Activated T-helper 17 cell treated with anti-CD3 and anti-CD28 coated beads, Interleukin-2, amount 50 U/mL, for 72 hours (primary cell): ENCODE measurements around the gene TMEM60. TPM values are rescaled to one million over a fixed set of nuclear protein-coding genes. Genes with fewer than 3 reads are reported as not detected.
"Not testable (repeated sequence)": the region's sequence is repeated elsewhere in the genome, so short reads cannot be mapped to it uniquely, and the experiment has no call there.

ENCODE experiments used
- ATAC-seq: fragments of 150-1000 bp; cut with Tn5 transposase; replicated peaks from 2 replicates; pipeline ENCODE4 v1.10.0; 2021; ENCODE audit warnings: mild to moderate bottlenecking, moderate library complexity
- H3K27ac Mint-ChIP-seq: one replicate; pipeline ENCODE4 v1.8.0; 2022; ENCODE audit warnings: mixed read lengths
- H3K27me3 Mint-ChIP-seq: one replicate; pipeline ENCODE4 v1.8.0; 2022; ENCODE audit warnings: mixed read lengths
- H3K36me3 Mint-ChIP-seq: one replicate; pipeline ENCODE4 v1.8.0; 2022; ENCODE audit warnings: low read depth, mild to moderate bottlenecking, mixed read lengths
- H3K4me1 Mint-ChIP-seq: one replicate; pipeline ENCODE4 v1.8.0; 2022; ENCODE audit warnings: mixed read lengths
- H3K4me3 Mint-ChIP-seq: one replicate; pipeline ENCODE4 v1.8.0; 2022; ENCODE audit warnings: mild to moderate bottlenecking, mixed read lengths
- H3K9me3 Mint-ChIP-seq: one replicate; pipeline ENCODE4 v1.8.0; 2022; ENCODE audit warnings: mixed read lengths
- total RNA-seq, 2 donors: library from RNA; stranded (reverse); gene quantifications; one replicate each; pipeline ENCODE4 v1.2.3, GENCODE V29; 2022

The TMEM60 gene
- total RNA-seq = 10 to 100 TPM; 12.1 to 13.2 TPM

- ATAC-seq = peak; percentile 89
- H3K27me3 Mint-ChIP-seq = no peaks in the 10 kb centered on the region
Measured at GRCh38 chr7:77798394-77799077, at the start of gene TMEM60, which contains the start of gene PHTF2. Gene TMEM60 (minus strand): TSS chr7:77798434. CDS start chr7:77794373, 4,061 bp downstream. Gene PHTF2 (plus strand): TSS chr7:77798773.

GRCh38 chr7:77846317-77847092, 48.3 kb upstream of the TMEM60 start:
- peaks cover 90% of the 10 kb centered on the region for H3K36me3 Mint-ChIP-seq
- ATAC-seq = peak; percentile 29
- H3K27ac Mint-ChIP-seq = no peak overlapping the region
- H3K4me3 Mint-ChIP-seq = no peak overlapping the region
- no peaks in the 10 kb centered on the region for H3K9me3 Mint-ChIP-seq
- no peaks in the 10 kb centered on the region for H3K27me3 Mint-ChIP-seq
- H3K4me1 Mint-ChIP-seq = peaks cover 41% of the 10 kb centered on the region

More at GRCh38 chr7:77798394-77799077, at the start of gene TMEM60, which contains the start of gene PHTF2:
- peaks cover 48% of the 10 kb centered on the region for H3K4me1 Mint-ChIP-seq
- peak within 1 kb of the TSS; percentile 95 for H3K27ac Mint-ChIP-seq
- H3K4me3 Mint-ChIP-seq = peak within 1 kb of the TSS; percentile 98
- no peaks in the 10 kb centered on the region for H3K9me3 Mint-ChIP-seq
- H3K36me3 Mint-ChIP-seq = peaks cover 91% of the 10 kb centered on the region

GRCh38 chr7:77843194-77843593, 45.0 kb upstream of the TMEM60 start:
- H3K27ac Mint-ChIP-seq = no peak overlapping the region
- peaks cover 69% of the 10 kb centered on the region for H3K36me3 Mint-ChIP-seq
- H3K4me1 Mint-ChIP-seq = peaks cover 36% of the 10 kb centered on the region
- no peaks in the 10 kb centered on the region for H3K27me3 Mint-ChIP-seq
- no peaks in the 10 kb centered on the region for H3K9me3 Mint-ChIP-seq
- ATAC-seq = no peak
- H3K4me3 Mint-ChIP-seq = no peak overlapping the region

GRCh38 chr7:77839919-77840318, 41.7 kb upstream of the TMEM60 start:
- no peak overlapping the region for H3K4me3 Mint-ChIP-seq
- H3K36me3 Mint-ChIP-seq = peaks cover 43% of the 10 kb centered on the region
- no peak for ATAC-seq
- H3K27me3 Mint-ChIP-seq = no peaks in the 10 kb centered on the region
- H3K9me3 Mint-ChIP-seq = no peaks in the 10 kb centered on the region
- H3K27ac Mint-ChIP-seq = no peak overlapping the region
- peaks cover 26% of the 10 kb centered on the region for H3K4me1 Mint-ChIP-seq

- H3K36me3 Mint-ChIP-seq = peaks cover 40% of the 10 kb centered on the region
- H3K27ac Mint-ChIP-seq = no peak overlapping the region
- no peaks in the 10 kb centered on the region for H3K9me3 Mint-ChIP-seq
- no peak overlapping the region for H3K4me3 Mint-ChIP-seq
- peaks cover 30% of the 10 kb centered on the region for H3K4me1 Mint-ChIP-seq
- H3K27me3 Mint-ChIP-seq = no peaks in the 10 kb centered on the region
- ATAC-seq = no peak
Measured at GRCh38 chr7:77838929-77839491, 40.8 kb upstream of the TMEM60 start.

GRCh38 chr7:77837966-77838365, 39.7 kb upstream of the TMEM60 start:
- Mint-ChIP-seq H3K27me3 (no peaks in the 10 kb centered on the region), H3K36me3 (peaks cover 36% of the 10 kb centered on the region), H3K4me1 (peaks cover 30% of the 10 kb centered on the region), H3K4me3 (no peak overlapping the region), H3K9me3 (no peaks in the 10 kb centered on the region), H3K27ac (no peak overlapping the region)
- ATAC-seq = no peak

- Mint-ChIP-seq H3K27me3 (no peaks in the 10 kb centered on the region), H3K36me3 (peaks cover 33% of the 10 kb centered on the region), H3K4me1 (peaks cover 27% of the 10 kb centered on the region), H3K27ac (no peak overlapping the region), H3K9me3 (no peaks in the 10 kb centered on the region), H3K4me3 (no peak overlapping the region)
- no peak for ATAC-seq
Measured at GRCh38 chr7:77837275-77837674, 39.0 kb upstream of the TMEM60 start.

- Mint-ChIP-seq H3K36me3 (peaks cover 36% of the 10 kb centered on the region), H3K4me1 (peaks cover 28% of the 10 kb centered on the region)
- not testable (repeated sequence) for H3K9me3 Mint-ChIP-seq, ATAC-seq, H3K27me3 Mint-ChIP-seq, H3K4me3 Mint-ChIP-seq, H3K27ac Mint-ChIP-seq
Measured at GRCh38 chr7:77836425-77836824, 38.2 kb upstream of the TMEM60 start.

GRCh38 chr7:77833136-77833535, 34.9 kb upstream of the TMEM60 start:
- peaks cover 35% of the 10 kb centered on the region for H3K4me1 Mint-ChIP-seq

GRCh38 chr7:77831953-77832352, 33.7 kb upstream of the TMEM60 start:
- peaks cover 35% of the 10 kb centered on the region for H3K4me1 Mint-ChIP-seq
- no peaks in the 10 kb centered on the region for H3K9me3 Mint-ChIP-seq
- peaks cover 38% of the 10 kb centered on the region for H3K36me3 Mint-ChIP-seq
- H3K4me3 Mint-ChIP-seq = peak overlapping the region; percentile 80
- H3K27me3 Mint-ChIP-seq = no peaks in the 10 kb centered on the region
- H3K27ac Mint-ChIP-seq = peak overlapping the region; percentile 96
- ATAC-seq = peak; percentile 21

More at GRCh38 chr7:77833136-77833535, 34.9 kb upstream of the TMEM60 start:
- Mint-ChIP-seq H3K9me3 (no peaks in the 10 kb centered on the region), H3K4me3 (peak overlapping the region; percentile 80), H3K36me3 (peaks cover 37% of the 10 kb centered on the region), H3K27me3 (no peaks in the 10 kb centered on the region), H3K27ac (peak overlapping the region; percentile 96)
- no peak for ATAC-seq

- peak; percentile 87 for ATAC-seq
- H3K9me3 Mint-ChIP-seq = no peaks in the 10 kb centered on the region
- peak overlapping the region; percentile 96 for H3K27ac Mint-ChIP-seq
- H3K4me1 Mint-ChIP-seq = peaks cover 40% of the 10 kb centered on the region
- H3K4me3 Mint-ChIP-seq = peak overlapping the region; percentile 80
- no peaks in the 10 kb centered on the region for H3K27me3 Mint-ChIP-seq
- peaks cover 38% of the 10 kb centered on the region for H3K36me3 Mint-ChIP-seq
Measured at GRCh38 chr7:77831481-77831880, 33.2 kb upstream of the TMEM60 start.

- peak; percentile 55 for ATAC-seq
- H3K27ac Mint-ChIP-seq = peak overlapping the region; percentile 96
- peaks cover 40% of the 10 kb centered on the region for H3K4me1 Mint-ChIP-seq
- H3K9me3 Mint-ChIP-seq = no peaks in the 10 kb centered on the region
- H3K27me3 Mint-ChIP-seq = no peaks in the 10 kb centered on the region
- H3K4me3 Mint-ChIP-seq = peak overlapping the region; percentile 80
- H3K36me3 Mint-ChIP-seq = peaks cover 40% of the 10 kb centered on the region
Measured at GRCh38 chr7:77830649-77831355, 32.6 kb upstream of the TMEM60 start.

GRCh38 chr7:77827999-77828398, 29.8 kb upstream of the TMEM60 start:
- Mint-ChIP-seq H3K27ac (no peak overlapping the region), H3K4me1 (peaks cover 36% of the 10 kb centered on the region), H3K27me3 (no peaks in the 10 kb centered on the region), H3K36me3 (peaks cover 51% of the 10 kb centered on the region), H3K4me3 (no peak overlapping the region), H3K9me3 (peaks cover 10% of the 10 kb centered on the region)
- no peak for ATAC-seq

- H3K27me3 Mint-ChIP-seq = no peaks in the 10 kb centered on the region
- no peak for ATAC-seq
- H3K4me1 Mint-ChIP-seq = peaks cover 31% of the 10 kb centered on the region
- peaks cover 15% of the 10 kb centered on the region for H3K9me3 Mint-ChIP-seq
- H3K4me3 Mint-ChIP-seq = peak overlapping the region; percentile 4
- H3K36me3 Mint-ChIP-seq = peaks cover 48% of the 10 kb centered on the region
- H3K27ac Mint-ChIP-seq = no peak overlapping the region
Measured at GRCh38 chr7:77826300-77826699, 28.1 kb upstream of the TMEM60 start.
